Coronary artery (tissue), 2 donors: ENCODE results near the gene DHRSX.
"Not testable (repeated sequence)": the region's sequence is repeated elsewhere in the genome, so short reads cannot be mapped to it uniquely, and the experiment has no call there.

Experiments used
- DNase-seq: peaks from one replicate; pipeline ENCODE4 v3.0.0-alpha.2; 2017; ENCODE audit warnings: low spot score
- H3K27ac ChIP-seq, 2 donors: fragments of 200-600 bp; sonication (generic); one replicate each; pipeline ENCODE4 v1.5.1; 2016 to 2019
- H3K4me3 ChIP-seq: fragments of 200-600 bp; sonication (generic); 2 replicates; pipeline ENCODE4 v1.5.1; 2016; ENCODE audit warnings: mild to moderate bottlenecking, moderate library complexity
- CTCF ChIP-seq: fragments of 200-600 bp; sonication (generic); IDR thresholded peaks from one replicate; pipeline ENCODE4 v1.5.1; 2019; ENCODE audit warnings: antibody characterized with exemption

The DHRSX gene

GRCh38 chrX:2487366-2487765, 13.4 kb downstream of the DHRSX start:
- no peak for TF ChIP-seq CTCF
- DNase-seq: no peak
- no peak overlapping the region for H3K27ac ChIP-seq
- H3K4me3 ChIP-seq: no peak overlapping the region

GRCh38 chrX:2486476-2487133, 14.2 kb downstream of the DHRSX start:
- no peak for DNase-seq
- no peak for TF ChIP-seq CTCF
- no peak overlapping the region for H3K27ac ChIP-seq
- no peak overlapping the region for H3K4me3 ChIP-seq

- Histone ChIP-seq H3K4me3 (no peak overlapping the region), H3K27ac (peak overlapping the region in 1 of 2 donors; percentile 32)
- TF ChIP-seq CTCF: no peak
- DNase-seq: no peak
Measured at GRCh38 chrX:2485789-2486345, 14.9 kb downstream of the DHRSX start.

- no peak for DNase-seq
- no peak for TF ChIP-seq CTCF
- Histone ChIP-seq H3K4me3 (peak overlapping the region; percentile 61), H3K27ac (peak overlapping the region; percentile 66 to 78)
Measured at GRCh38 chrX:2484721-2485648, 15.8 kb downstream of the DHRSX start.

- TF ChIP-seq CTCF: no peak
- peak overlapping the region; percentile 66 to 78 for H3K27ac ChIP-seq
- peak overlapping the region; percentile 61 for H3K4me3 ChIP-seq
- DNase-seq: no peak
Measured at GRCh38 chrX:2484256-2484655, 16.5 kb downstream of the DHRSX start.

- DNase-seq: no peak
- H3K27ac ChIP-seq: peak overlapping the region; percentile 66 to 78
- H3K4me3 ChIP-seq: peak overlapping the region; percentile 61
- no peak for TF ChIP-seq CTCF
Measured at GRCh38 chrX:2483398-2484060, 17.2 kb downstream of the DHRSX start.

- H3K27ac ChIP-seq, H3K4me3 ChIP-seq, DNase-seq: not testable (repeated sequence)
Measured at GRCh38 chrX:2481597-2481996, 19.2 kb downstream of the DHRSX start.

- not testable (repeated sequence) for DNase-seq, H3K27ac ChIP-seq
Measured at GRCh38 chrX:2479982-2480381, 20.8 kb downstream of the DHRSX start.

More at GRCh38 chrX:2479982-2480381, 20.8 kb downstream of the DHRSX start:
- H3K4me3 ChIP-seq: not testable (repeated sequence)
